Stimulated activated CD8-positive, alpha-beta memory T cell treated with anti-CD3 and anti-CD28 coated beads, Interleukin-15, amount 100 ng/mL, for 4 hours (primary cell): ENCODE data around the gene AGTR1.
"Not testable (repeated sequence)": the region's sequence is repeated elsewhere in the genome, so short reads cannot be mapped to it uniquely, and the experiment has no call there.

Experiments used
- DNase-seq, 2 donors: peaks; one replicate each; pipeline ENCODE4 v3.0.0-alpha.2; 2020; ENCODE audit warnings: low read depth in 2 of 2

Gene AGTR1

DNA sequence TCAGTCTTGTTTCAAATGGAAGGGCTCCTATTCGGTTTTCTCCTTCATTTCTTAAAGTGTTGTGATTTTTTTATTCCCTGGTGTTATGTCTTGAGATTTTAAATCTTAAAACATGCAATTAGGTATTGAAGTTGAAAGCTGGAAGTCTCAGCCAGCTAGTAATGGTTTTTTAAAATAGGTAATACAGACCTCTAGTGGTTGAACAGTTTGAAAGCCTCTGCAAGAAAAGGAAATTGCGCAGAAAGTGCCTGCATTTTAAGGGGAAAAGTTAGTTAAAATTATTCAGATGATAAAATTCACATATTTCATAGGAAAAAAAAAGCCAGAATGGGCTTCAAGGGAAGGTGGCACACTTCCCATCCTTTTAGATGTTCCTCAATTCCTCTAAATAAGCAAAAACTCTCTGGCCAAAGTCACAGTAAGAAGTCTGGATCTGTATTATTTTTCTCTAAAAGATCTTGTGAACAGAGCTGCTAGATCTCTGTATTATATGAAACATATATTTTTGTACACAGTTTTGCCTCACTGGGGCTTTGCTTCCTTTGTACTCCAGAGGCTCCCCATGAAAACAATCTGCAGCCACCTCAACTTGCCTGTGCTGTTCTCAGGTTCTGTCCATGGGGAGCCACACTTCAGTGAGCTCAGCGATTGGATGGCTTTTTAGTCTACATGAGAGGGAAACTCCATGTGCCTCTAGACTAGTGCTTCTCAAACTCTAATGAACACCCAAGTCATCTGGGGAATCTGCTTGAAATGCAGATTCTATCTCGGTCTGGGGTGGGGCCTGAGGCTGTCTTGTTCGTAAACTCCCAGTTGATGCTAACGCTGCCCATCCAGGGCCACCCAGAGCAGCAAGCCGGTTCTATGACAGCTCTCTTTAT lies 21.5 kb downstream of the AGTR1 start:
- DNase-seq = no peak

GRCh38 chr3:148720873-148721272 lies 23.2 kb downstream of the AGTR1 start:
- no peak for DNase-seq

DNA sequence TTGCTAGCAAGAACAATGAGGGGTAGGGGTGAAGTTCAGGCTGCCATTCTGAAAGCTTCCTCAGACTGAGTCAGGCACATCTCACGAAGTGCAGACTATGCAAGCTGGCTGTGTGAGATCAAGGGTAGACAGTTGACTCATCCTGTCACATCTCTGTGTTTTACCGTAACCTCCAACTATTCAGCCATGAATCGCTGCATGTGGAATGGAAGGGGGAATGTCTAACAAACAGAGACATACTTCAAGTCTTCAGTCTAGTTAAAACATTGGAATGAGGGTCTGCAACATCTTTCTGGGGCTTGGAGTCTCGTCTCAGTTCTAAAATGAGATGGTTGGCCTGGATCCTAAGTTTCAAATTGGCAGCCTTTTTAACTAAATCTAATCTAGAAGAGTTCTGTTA lies 25.9 kb downstream of the AGTR1 start:
- DNase-seq = no peak

- DNase-seq = no peak
Observed at GRCh38 chr3:148727231-148727630, 29.5 kb downstream of the AGTR1 start.

DNA sequence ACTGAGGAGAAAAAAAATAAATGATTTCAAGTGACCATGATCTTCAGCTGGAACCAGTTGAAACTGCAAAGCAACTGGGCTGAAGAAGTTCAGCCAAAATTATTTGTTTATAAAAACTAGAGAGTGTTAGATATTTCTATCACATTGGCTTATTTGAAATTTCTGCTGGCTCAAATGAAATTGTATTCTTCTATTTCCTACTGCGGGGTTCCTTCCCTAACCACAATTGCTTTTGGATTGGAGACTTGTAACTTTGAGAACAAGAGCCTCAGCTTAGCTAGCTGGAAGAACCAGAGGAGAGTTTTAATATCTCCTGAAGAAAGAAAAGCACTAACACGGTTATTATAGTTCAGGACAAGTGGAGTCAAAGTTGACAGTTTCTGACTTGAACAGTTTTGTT lies 31.1 kb downstream of the AGTR1 start:
- DNase-seq = no peak

- no peak for DNase-seq
Observed at GRCh38 chr3:148729476-148730055, 31.9 kb downstream of the AGTR1 start.

GRCh38 chr3:148730676-148731075 lies 33.0 kb downstream of the AGTR1 start:
- DNase-seq = no peak

- no peak for DNase-seq
Observed at GRCh38 chr3:148735597-148735996, 37.9 kb downstream of the AGTR1 start.

DNA sequence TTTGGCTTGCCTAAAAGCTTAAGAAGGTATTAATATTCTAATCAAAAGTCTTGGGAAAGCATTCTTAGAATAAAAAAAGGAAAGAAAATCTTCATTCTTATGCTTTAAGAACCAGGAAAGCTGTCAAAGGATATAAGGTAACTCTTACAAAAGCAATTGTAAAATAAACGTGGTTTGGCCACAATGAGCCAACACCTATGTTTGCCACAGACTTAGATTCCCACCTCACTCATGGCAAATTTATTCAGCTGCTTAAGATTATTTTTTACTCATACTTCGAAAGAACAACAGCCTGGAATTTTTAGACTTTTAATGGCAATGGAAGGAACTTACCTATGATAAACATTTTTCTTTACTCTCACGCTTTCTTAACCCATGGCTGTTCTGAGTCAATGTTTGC lies 38.4 kb downstream of the AGTR1 start:
- DNase-seq = no peak

DNA sequence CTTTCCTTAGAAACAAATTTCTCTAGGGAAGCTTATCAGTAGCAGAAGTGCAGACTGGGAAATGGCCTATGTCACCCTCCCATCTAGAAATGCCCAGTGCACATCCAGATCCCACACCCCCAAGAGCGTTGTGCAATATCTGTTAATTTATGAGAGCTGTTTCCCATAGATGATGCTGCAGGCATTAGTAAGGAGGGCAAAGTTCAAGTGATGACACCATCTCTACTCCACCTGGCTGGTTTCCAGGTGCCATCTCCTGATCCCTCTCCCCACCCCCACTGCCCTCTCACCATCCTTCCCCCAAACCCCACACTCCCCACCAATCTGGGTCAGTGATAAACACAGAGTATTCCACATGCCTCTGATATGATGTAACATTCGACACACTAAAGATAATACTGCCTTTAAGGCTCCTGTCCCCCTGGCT lies 39.4 kb downstream of the AGTR1 start:
- no peak for DNase-seq

DNA sequence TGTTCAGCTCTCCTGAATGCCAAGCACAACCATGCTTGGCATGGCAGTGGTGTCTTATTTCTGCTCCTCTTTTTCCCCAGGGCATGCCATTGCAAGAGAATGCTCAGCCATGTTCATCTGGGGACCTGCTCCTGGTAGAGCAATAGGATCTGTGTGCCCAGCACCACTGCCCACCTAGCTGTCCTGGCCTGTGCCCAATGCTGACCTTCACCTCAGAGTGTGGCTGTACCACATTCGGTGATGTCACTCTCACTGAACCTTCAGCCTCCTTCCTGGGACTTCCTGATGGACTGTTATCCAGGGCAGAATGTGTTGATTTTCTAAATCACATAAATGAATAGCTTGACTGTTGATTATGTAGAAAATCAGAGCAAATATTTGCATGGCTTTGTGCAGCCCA lies 42.0 kb downstream of the AGTR1 start:
- no peak for DNase-seq

GRCh38 chr3:148740291-148740690 lies 42.6 kb downstream of the AGTR1 start:
- no peak for DNase-seq

DNA sequence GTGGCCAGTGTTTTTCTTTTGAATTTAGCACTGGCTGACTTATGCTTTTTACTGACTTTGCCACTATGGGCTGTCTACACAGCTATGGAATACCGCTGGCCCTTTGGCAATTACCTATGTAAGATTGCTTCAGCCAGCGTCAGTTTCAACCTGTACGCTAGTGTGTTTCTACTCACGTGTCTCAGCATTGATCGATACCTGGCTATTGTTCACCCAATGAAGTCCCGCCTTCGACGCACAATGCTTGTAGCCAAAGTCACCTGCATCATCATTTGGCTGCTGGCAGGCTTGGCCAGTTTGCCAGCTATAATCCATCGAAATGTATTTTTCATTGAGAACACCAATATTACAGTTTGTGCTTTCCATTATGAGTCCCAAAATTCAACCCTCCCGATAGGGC lies 43.5 kb downstream of the AGTR1 start:
- DNase-seq = no peak

GRCh38 chr3:148742118-148742517 lies 44.4 kb downstream of the AGTR1 start:
- DNase-seq = no peak

GRCh38 chr3:148746053-148746452 lies 48.4 kb downstream of the AGTR1 start:
- DNase-seq = no peak

DNA sequence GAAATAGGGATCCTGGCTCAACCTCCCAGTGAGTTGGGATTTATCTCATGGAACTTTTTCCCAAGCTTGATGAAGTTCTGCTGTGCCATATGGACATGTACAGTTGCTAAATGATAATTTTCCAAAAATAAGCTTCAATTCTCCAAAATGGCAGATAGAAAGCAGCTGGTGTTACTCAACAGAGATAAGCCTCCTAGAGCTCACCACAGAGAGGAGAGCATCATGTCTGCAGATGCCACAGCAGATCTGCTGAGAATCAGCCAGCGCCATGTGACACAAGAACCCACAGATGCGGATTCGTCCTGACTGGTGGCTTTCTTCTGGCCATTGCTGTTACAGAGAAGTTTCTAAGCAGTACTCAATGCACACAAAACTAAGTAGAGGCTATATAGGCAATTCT lies 50.6 kb downstream of the AGTR1 start:
- DNase-seq = no peak

DNA sequence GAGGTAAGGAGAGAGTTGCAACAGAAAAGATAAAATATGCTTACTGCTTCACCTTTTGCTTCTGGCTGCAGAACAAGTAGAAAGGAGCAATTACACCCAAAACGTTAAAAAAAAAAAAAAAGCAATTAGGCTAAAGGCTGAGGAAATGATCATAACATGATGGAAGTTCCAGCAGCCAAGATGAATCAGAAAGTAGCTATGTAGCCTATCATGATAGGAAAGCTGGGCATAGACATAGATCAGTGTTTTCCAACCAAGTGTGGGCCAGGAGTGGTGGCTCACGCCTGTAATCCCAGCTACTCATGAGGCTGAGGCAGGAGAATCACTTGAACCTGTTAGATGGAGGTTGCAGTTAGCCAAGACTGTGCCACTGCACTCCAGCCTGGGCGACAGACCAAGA lies 52.6 kb downstream of the AGTR1 start:
- DNase-seq = no peak

- no peak for DNase-seq
Observed at GRCh38 chr3:148751461-148751860, 53.8 kb downstream of the AGTR1 start.

DNA sequence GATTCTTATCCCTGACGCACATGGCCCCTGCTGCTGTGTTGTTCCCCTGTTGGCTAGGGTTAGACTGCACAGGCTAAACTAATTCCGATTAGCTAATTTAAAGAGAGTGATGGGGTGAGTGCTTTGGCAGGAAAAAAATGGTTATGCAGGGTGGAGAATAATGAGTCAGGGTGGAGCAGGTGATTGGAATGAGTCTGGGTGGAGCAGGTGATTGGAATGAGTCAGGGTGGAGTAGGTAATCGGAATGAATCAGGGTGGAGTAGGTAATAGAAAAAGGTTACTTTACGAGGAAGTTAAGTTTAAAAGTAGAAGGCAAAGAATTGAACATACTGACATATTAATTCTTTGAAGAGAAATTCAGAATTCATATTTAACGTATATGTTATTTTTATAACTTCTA lies 55.7 kb downstream of the AGTR1 start:
- DNase-seq = not testable (repeated sequence)

GRCh38 chr3:148755570-148755969 lies 57.9 kb downstream of the AGTR1 start:
- no peak for DNase-seq

GRCh38 chr3:148756311-148756710 lies 58.6 kb downstream of the AGTR1 start:
- no peak for DNase-seq

DNA sequence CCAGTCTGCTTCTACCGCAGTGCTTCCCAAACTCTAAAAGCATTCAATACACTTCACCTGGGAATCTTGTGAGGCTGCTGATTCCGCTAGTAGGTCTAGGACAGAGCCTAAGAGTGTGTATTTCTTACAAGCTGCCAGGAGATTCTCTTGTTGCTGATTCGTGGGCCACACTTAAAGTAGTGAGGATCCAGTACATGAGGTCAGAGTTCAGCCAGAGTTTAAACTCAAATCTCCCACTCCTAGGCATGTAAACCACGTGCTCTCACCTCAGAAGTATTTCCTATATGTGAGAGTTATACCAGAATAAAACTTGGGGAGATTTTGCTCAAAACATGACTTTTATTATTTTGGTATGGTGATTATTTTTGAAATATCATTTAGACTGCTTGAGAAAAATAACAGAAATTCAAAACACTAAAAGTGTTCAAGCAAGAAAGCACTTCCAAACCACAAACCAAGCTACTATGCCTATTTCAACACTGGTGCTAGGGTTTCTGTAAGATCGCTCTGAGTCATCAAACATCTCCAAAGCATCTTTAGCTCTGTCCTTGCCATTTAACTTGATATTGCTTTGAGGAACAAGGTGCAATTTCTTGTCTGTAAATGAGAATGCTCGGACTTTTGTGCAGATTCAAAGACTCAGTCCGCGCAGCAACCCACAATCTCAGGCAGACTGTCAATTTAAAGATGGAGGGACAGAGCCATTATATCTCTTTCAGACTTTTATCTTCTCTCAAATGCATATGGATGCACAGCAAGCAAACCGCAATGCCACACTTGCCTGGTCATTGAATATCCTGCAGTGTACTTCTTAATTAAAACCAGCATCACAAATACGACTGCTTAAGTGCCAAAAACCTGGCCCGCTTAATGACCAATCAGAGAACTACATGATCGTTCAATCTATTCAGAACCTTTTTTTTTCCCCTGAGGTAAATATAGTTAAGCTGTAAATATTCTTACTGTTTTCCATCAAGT lies 59.8 kb downstream of the AGTR1 start:
- no peak for DNase-seq
